ENCODE results near the gene RNF32. TPM values are rescaled to one million over a fixed set of nuclear protein-coding genes. Genes with fewer than 3 reads are reported as not detected.

The RNF32 gene
- total RNA-seq, 4 donors from 2014 or later: 0.30 to 4.2 (median 1.5) TPM

- 82 to 88% methylated on average over 4 of the region's 4 CpGs for WGBS, 2 donors
- DNase-seq (ENCODE audit: low spot score in 2 of 2): no peak
- no peak overlapping the region for H3K4me3 ChIP-seq (ENCODE audit: low read depth, poor library complexity, severe bottlenecking)
- intact Hi-C loops (cut with DNase I; ENCODE audit: low total_unique reads): no loop called here
- TF ChIP-seq POLR2A (IDR thresholded peaks at IDR 0.05): no peak
- no peak for TF ChIP-seq CTCF (IDR thresholded peaks at IDR 0.05)
These were observed 21.7 kb downstream of the RNF32 start for GRCh38 chr7:156662277-156662676.

GRCh38 chr7:156665101-156665500 is 24.5 kb downstream of the RNF32 start:
- intact Hi-C loops (cut with DNase I; ENCODE audit: low total_unique reads): no loop called here
- H3K4me3 ChIP-seq (ENCODE audit: low read depth, poor library complexity, severe bottlenecking): no peak overlapping the region
- 90 to 92% methylated on average over 4 of the region's 4 CpGs for WGBS, 2 donors
- TF ChIP-seq POLR2A (IDR thresholded peaks at IDR 0.05): no peak
- TF ChIP-seq CTCF (IDR thresholded peaks at IDR 0.05): no peak
- DNase-seq (ENCODE audit: low spot score in 2 of 2): no peak

- 77 to 78% methylated on average over 8 of the region's 8 CpGs for WGBS, 2 donors
- intact Hi-C loops (cut with DNase I; ENCODE audit: low total_unique reads): no loop called here
- no peak for DNase-seq (ENCODE audit: low spot score in 2 of 2)
These were observed 26.0 kb downstream of the RNF32 start for GRCh38 chr7:156666368-156667109.

GRCh38 chr7:156667110-156667426 is 26.5 kb downstream of the RNF32 start:
- 83 to 92% methylated on average over 1 of the region's 1 CpG for WGBS, 2 donors
- DNase-seq (ENCODE audit: low spot score in 2 of 2): no peak
- intact Hi-C loops (cut with DNase I; ENCODE audit: low total_unique reads): no loop called here
- H3K4me3 ChIP-seq (ENCODE audit: low read depth, poor library complexity, severe bottlenecking): no peak overlapping the region
- TF ChIP-seq CTCF (IDR thresholded peaks at IDR 0.05) (no peak), POLR2A (IDR thresholded peaks at IDR 0.05) (no peak)

More at GRCh38 chr7:156666368-156667109, 26.0 kb downstream of the RNF32 start:
- TF ChIP-seq POLR2A (IDR thresholded peaks at IDR 0.05) (no peak), CTCF (IDR thresholded peaks at IDR 0.05) (no peak)
- H3K4me3 ChIP-seq (ENCODE audit: low read depth, poor library complexity, severe bottlenecking): no peak overlapping the region

GRCh38 chr7:156668130-156668741 is 27.7 kb downstream of the RNF32 start:
- 90 to 93% methylated on average over 13 of the region's 13 CpGs for WGBS, 2 donors
- no peak for DNase-seq (ENCODE audit: low spot score in 2 of 2)
- H3K4me3 ChIP-seq (ENCODE audit: low read depth, poor library complexity, severe bottlenecking): no peak overlapping the region
- TF ChIP-seq CTCF (IDR thresholded peaks at IDR 0.05) (no peak), POLR2A (IDR thresholded peaks at IDR 0.05) (no peak)
- intact Hi-C loops (cut with DNase I; ENCODE audit: low total_unique reads): no loop called here
